WTC11 (cell line): Measurements from ENCODE around the gene FOCAD. TPM values are rescaled to one million over a fixed set of nuclear protein-coding genes. Genes with fewer than 3 reads are reported as not detected.

Experiments used
- ATAC-seq: fragments of 200-7000 bp; cut with Tn5 transposase; 2 replicates; pipeline ENCODE4 v1.10.0; 2021; ENCODE audit warnings: mild to moderate bottlenecking, moderate library complexity
- CTCF ChIA-PET: fragments of 300-600 bp; sonication (Branson Sonifier 250); formaldehyde crosslinking; loops from one replicate; lab custom pipeline; 2021; ENCODE audit warnings: antibody characterized with exemption; lab: Charles Lee
- POLR2A ChIA-PET: fragments of 350-600 bp; sonication (Branson Sonifier 250); formaldehyde crosslinking; loops from one replicate; lab custom pipeline; 2021; ENCODE audit warnings: antibody characterized with exemption; lab: Charles Lee
- DNase-seq: peaks from one replicate; pipeline ENCODE4 v3.0.0; 2021; ENCODE audit warnings: low spot score
- H3K27ac Mint-ChIP-seq: 2 replicates; pipeline ENCODE4 v1.8.0; 2021; ENCODE audit warnings: mixed read lengths
- H3K27me3 Mint-ChIP-seq: 2 replicates; pipeline ENCODE4 v1.8.0; 2021; ENCODE audit warnings: low read depth, mild to moderate bottlenecking, moderate library complexity, mixed read lengths
- H3K36me3 Mint-ChIP-seq: 2 replicates; pipeline ENCODE4 v1.8.0; 2021; ENCODE audit warnings: mixed read lengths
- H3K4me1 Mint-ChIP-seq: 2 replicates; pipeline ENCODE4 v1.8.0; 2022; ENCODE audit warnings: mixed read lengths
- H3K4me3 Mint-ChIP-seq: 2 replicates; pipeline ENCODE4 v1.8.0; 2021; ENCODE audit warnings: mild to moderate bottlenecking, moderate library complexity, mixed read lengths
- H3K9me3 Mint-ChIP-seq: 2 replicates; pipeline ENCODE4 v1.8.0; 2021; ENCODE audit warnings: mixed read lengths
- CBFB ChIP-seq: sonication (generic); formaldehyde crosslinking; IDR thresholded peaks from 2 replicates; pipeline ENCODE4 v1.8.1; 2022; ENCODE audit warnings: mild to moderate bottlenecking, low read depth, missing genetic modification reagents
- EMX1 ChIP-seq: fragments of 250-450 bp; sonication (Bioruptor Pico); IDR thresholded peaks from 2 replicates; pipeline ENCODE4 v1.8.0; 2021; ENCODE audit warnings: mild to moderate bottlenecking
- JAZF1 ChIP-seq: fragments of 250-450 bp; sonication (Bioruptor Pico); IDR thresholded peaks from 2 replicates; pipeline ENCODE4 v1.9.0; 2021; ENCODE audit warnings: moderate library complexity, mild to moderate bottlenecking, inconsistent platforms
- NFATC4 ChIP-seq: fragments of 250-450 bp; sonication (Bioruptor Pico); IDR thresholded peaks from 2 replicates; pipeline ENCODE4 v1.9.0; 2021; ENCODE audit warnings: mild to moderate bottlenecking
- NR1H2 ChIP-seq: sonication (generic); formaldehyde crosslinking; IDR thresholded peaks from 2 replicates; pipeline ENCODE4 v1.9.0; 2021; ENCODE audit warnings: mild to moderate bottlenecking, moderate library complexity, missing genetic modification reagents
- ZNF138 ChIP-seq: sonication (generic); formaldehyde crosslinking; conservative IDR thresholded peaks from 2 replicates; pipeline ENCODE4 v1.8.1; 2022; ENCODE audit warnings: mild to moderate bottlenecking, moderate library complexity, missing genetic modification reagents
- total RNA-seq: library from RNA; stranded (reverse); gene quantifications from 3 replicates; pipeline ENCODE4 v1.2.3, GENCODE V29; 2021
- TF ChIP-seq, protein P1 (sequence below): sonication (generic); formaldehyde crosslinking; conservative IDR thresholded peaks from 2 replicates; pipeline ENCODE4 v1.8.1; 2023; ENCODE audit warnings: mild to moderate bottlenecking, low read depth, missing genetic modification reagents, moderate library complexity
- TF ChIP-seq, protein P2 (sequence below): sonication (generic); formaldehyde crosslinking; IDR thresholded peaks from 2 replicates; pipeline ENCODE4 v1.8.0; 2022; ENCODE audit warnings: mild to moderate bottlenecking, missing genetic modification reagents
- TF ChIP-seq, protein P3 (sequence below): sonication (generic); formaldehyde crosslinking; IDR thresholded peaks from 2 replicates; pipeline ENCODE4 v1.8.0; 2023; ENCODE audit warnings: missing genetic modification reagents
- TF ChIP-seq, protein P4 (sequence below): sonication (generic); formaldehyde crosslinking; IDR thresholded peaks from 2 replicates; pipeline ENCODE4 v1.8.0; 2022; ENCODE audit warnings: mild to moderate bottlenecking, missing genetic modification reagents
- TF ChIP-seq, protein P5 (sequence below): sonication (generic); formaldehyde crosslinking; IDR thresholded peaks from 2 replicates; pipeline ENCODE4 v1.8.1; 2023; ENCODE audit warnings: mild to moderate bottlenecking, missing genetic modification reagents
- TF ChIP-seq, protein P6 (sequence below): sonication (generic); formaldehyde crosslinking; IDR thresholded peaks from 2 replicates; pipeline ENCODE4 v1.8.1; 2022; ENCODE audit warnings: low read depth, mild to moderate bottlenecking, moderate library complexity, missing genetic modification reagents, borderline replicate concordance
- TF ChIP-seq, protein P7 (sequence below): fragments of 250-450 bp; sonication (Bioruptor Pico); IDR thresholded peaks from 2 replicates; pipeline ENCODE4 v1.8.0; 2021; ENCODE audit warnings: mild to moderate bottlenecking
- TF ChIP-seq, protein P8 (sequence below): sonication (generic); formaldehyde crosslinking; IDR thresholded peaks from 2 replicates; pipeline ENCODE4 v1.8.1; 2022; ENCODE audit warnings: missing genetic modification reagents, borderline replicate concordance
- TF ChIP-seq, protein P9 (sequence below): sonication (generic); formaldehyde crosslinking; IDR thresholded peaks from 2 replicates; pipeline ENCODE4 v1.8.1; 2023; ENCODE audit warnings: mild to moderate bottlenecking, missing genetic modification reagents, borderline replicate concordance
- TF ChIP-seq, protein P10 (sequence below): sonication (generic); formaldehyde crosslinking; conservative IDR thresholded peaks from 2 replicates; pipeline ENCODE4 v1.8.1; 2022; ENCODE audit warnings: mild to moderate bottlenecking, missing genetic modification reagents

FOCAD gene
- total RNA-seq, 1 experiment from 2014 or later: 34.3 TPM

DNA sequence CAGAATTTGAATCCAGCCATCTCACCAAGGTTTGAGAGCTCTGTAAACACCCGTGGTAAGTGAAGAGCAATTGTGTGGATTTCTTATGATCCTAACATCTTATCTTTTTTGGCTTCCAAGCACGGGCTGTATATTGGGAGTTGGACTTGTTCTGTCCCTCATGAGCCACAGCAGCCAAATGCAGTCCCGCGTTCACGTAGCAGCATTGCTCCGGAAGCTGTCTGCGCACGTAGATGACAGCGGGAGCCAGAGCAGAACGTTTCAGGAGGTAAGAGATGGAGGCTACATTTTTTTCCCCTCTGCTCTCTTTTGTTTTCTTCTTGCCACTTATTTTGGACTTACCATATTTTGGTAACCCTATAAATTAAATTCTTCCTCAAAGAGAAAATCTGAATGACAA, 260.4 kb downstream of the FOCAD start (continued):
- TF ChIP-seq, protein P1, sequence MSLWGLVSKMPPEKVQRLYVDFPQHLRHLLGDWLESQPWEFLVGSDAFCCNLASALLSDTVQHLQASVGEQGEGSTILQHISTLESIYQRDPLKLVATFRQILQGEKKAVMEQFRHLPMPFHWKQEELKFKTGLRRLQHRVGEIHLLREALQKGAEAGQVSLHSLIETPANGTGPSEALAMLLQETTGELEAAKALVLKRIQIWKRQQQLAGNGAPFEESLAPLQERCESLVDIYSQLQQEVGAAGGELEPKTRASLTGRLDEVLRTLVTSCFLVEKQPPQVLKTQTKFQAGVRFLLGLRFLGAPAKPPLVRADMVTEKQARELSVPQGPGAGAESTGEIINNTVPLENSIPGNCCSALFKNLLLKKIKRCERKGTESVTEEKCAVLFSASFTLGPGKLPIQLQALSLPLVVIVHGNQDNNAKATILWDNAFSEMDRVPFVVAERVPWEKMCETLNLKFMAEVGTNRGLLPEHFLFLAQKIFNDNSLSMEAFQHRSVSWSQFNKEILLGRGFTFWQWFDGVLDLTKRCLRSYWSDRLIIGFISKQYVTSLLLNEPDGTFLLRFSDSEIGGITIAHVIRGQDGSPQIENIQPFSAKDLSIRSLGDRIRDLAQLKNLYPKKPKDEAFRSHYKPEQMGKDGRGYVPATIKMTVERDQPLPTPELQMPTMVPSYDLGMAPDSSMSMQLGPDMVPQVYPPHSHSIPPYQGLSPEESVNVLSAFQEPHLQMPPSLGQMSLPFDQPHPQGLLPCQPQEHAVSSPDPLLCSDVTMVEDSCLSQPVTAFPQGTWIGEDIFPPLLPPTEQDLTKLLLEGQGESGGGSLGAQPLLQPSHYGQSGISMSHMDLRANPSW (CRISPR knock-in tag): no peak
- TF ChIP-seq, protein P2, sequence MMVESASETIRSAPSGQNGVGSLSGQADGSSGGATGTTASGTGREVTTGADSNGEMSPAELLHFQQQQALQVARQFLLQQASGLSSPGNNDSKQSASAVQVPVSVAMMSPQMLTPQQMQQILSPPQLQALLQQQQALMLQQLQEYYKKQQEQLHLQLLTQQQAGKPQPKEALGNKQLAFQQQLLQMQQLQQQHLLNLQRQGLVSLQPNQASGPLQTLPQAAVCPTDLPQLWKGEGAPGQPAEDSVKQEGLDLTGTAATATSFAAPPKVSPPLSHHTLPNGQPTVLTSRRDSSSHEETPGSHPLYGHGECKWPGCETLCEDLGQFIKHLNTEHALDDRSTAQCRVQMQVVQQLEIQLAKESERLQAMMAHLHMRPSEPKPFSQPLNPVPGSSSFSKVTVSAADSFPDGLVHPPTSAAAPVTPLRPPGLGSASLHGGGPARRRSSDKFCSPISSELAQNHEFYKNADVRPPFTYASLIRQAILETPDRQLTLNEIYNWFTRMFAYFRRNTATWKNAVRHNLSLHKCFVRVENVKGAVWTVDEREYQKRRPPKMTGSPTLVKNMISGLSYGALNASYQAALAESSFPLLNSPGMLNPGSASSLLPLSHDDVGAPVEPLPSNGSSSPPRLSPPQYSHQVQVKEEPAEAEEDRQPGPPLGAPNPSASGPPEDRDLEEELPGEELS (CRISPR knock-in tag): no peak
- TF ChIP-seq, protein P3, sequence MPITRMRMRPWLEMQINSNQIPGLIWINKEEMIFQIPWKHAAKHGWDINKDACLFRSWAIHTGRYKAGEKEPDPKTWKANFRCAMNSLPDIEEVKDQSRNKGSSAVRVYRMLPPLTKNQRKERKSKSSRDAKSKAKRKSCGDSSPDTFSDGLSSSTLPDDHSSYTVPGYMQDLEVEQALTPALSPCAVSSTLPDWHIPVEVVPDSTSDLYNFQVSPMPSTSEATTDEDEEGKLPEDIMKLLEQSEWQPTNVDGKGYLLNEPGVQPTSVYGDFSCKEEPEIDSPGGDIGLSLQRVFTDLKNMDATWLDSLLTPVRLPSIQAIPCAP (CRISPR knock-in tag): no peak
- TF ChIP-seq, protein P4, sequence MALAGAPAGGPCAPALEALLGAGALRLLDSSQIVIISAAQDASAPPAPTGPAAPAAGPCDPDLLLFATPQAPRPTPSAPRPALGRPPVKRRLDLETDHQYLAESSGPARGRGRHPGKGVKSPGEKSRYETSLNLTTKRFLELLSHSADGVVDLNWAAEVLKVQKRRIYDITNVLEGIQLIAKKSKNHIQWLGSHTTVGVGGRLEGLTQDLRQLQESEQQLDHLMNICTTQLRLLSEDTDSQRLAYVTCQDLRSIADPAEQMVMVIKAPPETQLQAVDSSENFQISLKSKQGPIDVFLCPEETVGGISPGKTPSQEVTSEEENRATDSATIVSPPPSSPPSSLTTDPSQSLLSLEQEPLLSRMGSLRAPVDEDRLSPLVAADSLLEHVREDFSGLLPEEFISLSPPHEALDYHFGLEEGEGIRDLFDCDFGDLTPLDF (CRISPR knock-in tag): no peak
- TF ChIP-seq, protein P5, sequence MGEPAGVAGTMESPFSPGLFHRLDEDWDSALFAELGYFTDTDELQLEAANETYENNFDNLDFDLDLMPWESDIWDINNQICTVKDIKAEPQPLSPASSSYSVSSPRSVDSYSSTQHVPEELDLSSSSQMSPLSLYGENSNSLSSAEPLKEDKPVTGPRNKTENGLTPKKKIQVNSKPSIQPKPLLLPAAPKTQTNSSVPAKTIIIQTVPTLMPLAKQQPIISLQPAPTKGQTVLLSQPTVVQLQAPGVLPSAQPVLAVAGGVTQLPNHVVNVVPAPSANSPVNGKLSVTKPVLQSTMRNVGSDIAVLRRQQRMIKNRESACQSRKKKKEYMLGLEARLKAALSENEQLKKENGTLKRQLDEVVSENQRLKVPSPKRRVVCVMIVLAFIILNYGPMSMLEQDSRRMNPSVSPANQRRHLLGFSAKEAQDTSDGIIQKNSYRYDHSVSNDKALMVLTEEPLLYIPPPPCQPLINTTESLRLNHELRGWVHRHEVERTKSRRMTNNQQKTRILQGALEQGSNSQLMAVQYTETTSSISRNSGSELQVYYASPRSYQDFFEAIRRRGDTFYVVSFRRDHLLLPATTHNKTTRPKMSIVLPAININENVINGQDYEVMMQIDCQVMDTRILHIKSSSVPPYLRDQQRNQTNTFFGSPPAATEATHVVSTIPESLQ (CRISPR knock-in tag): no peak
- no peak for TF ChIP-seq NR1H2 (CRISPR knock-in tag)
- TF ChIP-seq ZNF138 (CRISPR knock-in tag): no peak
- TF ChIP-seq, protein P6, sequence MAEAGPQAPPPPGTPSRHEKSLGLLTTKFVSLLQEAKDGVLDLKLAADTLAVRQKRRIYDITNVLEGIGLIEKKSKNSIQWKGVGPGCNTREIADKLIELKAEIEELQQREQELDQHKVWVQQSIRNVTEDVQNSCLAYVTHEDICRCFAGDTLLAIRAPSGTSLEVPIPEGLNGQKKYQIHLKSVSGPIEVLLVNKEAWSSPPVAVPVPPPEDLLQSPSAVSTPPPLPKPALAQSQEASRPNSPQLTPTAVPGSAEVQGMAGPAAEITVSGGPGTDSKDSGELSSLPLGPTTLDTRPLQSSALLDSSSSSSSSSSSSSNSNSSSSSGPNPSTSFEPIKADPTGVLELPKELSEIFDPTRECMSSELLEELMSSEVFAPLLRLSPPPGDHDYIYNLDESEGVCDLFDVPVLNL (CRISPR knock-in tag): no peak
- TF ChIP-seq, protein P7, sequence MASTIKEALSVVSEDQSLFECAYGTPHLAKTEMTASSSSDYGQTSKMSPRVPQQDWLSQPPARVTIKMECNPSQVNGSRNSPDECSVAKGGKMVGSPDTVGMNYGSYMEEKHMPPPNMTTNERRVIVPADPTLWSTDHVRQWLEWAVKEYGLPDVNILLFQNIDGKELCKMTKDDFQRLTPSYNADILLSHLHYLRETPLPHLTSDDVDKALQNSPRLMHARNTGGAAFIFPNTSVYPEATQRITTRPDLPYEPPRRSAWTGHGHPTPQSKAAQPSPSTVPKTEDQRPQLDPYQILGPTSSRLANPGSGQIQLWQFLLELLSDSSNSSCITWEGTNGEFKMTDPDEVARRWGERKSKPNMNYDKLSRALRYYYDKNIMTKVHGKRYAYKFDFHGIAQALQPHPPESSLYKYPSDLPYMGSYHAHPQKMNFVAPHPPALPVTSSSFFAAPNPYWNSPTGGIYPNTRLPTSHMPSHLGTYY: no peak
- TF ChIP-seq NFATC4 (CRISPR knock-in tag): no peak
- no peak for TF ChIP-seq CBFB
- TF ChIP-seq, protein P8, sequence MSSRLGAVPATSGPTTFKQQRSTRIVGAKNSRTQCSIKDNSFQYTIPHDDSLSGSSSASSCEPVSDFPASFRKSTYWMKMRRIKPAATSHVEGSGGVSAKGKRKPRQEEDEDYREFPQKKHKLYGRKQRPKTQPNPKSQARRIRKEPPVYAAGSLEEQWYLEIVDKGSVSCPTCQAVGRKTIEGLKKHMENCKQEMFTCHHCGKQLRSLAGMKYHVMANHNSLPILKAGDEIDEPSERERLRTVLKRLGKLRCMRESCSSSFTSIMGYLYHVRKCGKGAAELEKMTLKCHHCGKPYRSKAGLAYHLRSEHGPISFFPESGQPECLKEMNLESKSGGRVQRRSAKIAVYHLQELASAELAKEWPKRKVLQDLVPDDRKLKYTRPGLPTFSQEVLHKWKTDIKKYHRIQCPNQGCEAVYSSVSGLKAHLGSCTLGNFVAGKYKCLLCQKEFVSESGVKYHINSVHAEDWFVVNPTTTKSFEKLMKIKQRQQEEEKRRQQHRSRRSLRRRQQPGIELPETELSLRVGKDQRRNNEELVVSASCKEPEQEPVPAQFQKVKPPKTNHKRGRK: no peak
- no peak for TF ChIP-seq EMX1
- TF ChIP-seq, all 79 proteins: peak for 0

DNA sequence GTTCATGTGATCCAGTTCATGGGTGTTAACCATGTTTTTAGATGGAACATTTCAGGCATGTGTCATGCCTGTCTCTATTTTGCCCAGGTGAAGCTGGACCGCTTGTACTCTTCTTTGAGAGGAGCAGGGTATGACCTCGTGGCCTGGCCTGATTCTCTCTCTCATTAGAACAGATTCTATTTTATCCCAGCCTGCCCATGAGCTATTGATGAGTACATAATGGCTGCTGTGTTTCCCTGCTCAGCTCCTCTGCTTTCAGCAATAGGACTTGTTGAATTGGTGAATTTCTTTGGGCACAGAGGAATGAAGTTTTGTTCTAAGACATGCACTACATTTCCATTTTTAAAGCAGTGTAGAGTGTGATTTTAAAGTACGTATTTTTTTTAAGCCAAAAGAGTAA, 261.2 kb downstream of the FOCAD start:
- no peak for ATAC-seq
- ChIA-PET CTCF (interaction anchor here (1.2 kb wide), 1 partner anchor 165 kb away, joined by 4 read pairs; no protein-coding TSS in a partner anchor), POLR2A (no interaction called here)
- H3K27me3 Mint-ChIP-seq: no peaks in the 10 kb centered on the region
- no peak for DNase-seq
- H3K4me3 Mint-ChIP-seq: no peak overlapping the region
- H3K36me3 Mint-ChIP-seq: no peaks in the 10 kb centered on the region
- H3K9me3 Mint-ChIP-seq: no peaks in the 10 kb centered on the region
- no peak overlapping the region for H3K27ac Mint-ChIP-seq
- peaks cover 49% of the 10 kb centered on the region for H3K4me1 Mint-ChIP-seq
- TF ChIP-seq JAZF1 (no peak), EMX1 (no peak)
- TF ChIP-seq, protein P9, sequence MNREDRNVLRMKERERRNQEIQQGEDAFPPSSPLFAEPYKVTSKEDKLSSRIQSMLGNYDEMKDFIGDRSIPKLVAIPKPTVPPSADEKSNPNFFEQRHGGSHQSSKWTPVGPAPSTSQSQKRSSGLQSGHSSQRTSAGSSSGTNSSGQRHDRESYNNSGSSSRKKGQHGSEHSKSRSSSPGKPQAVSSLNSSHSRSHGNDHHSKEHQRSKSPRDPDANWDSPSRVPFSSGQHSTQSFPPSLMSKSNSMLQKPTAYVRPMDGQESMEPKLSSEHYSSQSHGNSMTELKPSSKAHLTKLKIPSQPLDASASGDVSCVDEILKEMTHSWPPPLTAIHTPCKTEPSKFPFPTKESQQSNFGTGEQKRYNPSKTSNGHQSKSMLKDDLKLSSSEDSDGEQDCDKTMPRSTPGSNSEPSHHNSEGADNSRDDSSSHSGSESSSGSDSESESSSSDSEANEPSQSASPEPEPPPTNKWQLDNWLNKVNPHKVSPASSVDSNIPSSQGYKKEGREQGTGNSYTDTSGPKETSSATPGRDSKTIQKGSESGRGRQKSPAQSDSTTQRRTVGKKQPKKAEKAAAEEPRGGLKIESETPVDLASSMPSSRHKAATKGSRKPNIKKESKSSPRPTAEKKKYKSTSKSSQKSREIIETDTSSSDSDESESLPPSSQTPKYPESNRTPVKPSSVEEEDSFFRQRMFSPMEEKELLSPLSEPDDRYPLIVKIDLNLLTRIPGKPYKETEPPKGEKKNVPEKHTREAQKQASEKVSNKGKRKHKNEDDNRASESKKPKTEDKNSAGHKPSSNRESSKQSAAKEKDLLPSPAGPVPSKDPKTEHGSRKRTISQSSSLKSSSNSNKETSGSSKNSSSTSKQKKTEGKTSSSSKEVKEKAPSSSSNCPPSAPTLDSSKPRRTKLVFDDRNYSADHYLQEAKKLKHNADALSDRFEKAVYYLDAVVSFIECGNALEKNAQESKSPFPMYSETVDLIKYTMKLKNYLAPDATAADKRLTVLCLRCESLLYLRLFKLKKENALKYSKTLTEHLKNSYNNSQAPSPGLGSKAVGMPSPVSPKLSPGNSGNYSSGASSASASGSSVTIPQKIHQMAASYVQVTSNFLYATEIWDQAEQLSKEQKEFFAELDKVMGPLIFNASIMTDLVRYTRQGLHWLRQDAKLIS (CRISPR knock-in tag): no peak
- TF ChIP-seq, protein P10, sequence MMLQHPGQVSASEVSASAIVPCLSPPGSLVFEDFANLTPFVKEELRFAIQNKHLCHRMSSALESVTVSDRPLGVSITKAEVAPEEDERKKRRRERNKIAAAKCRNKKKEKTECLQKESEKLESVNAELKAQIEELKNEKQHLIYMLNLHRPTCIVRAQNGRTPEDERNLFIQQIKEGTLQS: no peak
